Fibroblast of lung (primary cell): ENCODE results near the gene FLRT2. TPM values are rescaled to one million over a fixed set of nuclear protein-coding genes. Genes with fewer than 3 reads are reported as not detected.

Experiments
- DNase-seq, 2 donors: peaks; one replicate each; pipeline versions ENCODE4 v3.0.0 to v3.0.0-alpha.2; 2010; ENCODE audit warnings: low read depth in 2 of 2
- H2AFZ ChIP-seq: 2 replicates; pipeline ENCODE4 v1.5.1; 2012; ENCODE audit warnings: low read length, control low read depth, inconsistent platforms
- H3K27ac ChIP-seq: 2 replicates; pipeline ENCODE4 v1.5.1; 2011; ENCODE audit warnings: low read length, control low read depth; ENCODE audit not compliant: insufficient read depth
- H3K27me3 ChIP-seq: 2 replicates; pipeline ENCODE4 v1.5.1; 2011; ENCODE audit warnings: mild to moderate bottlenecking, low read length; ENCODE audit not compliant: control insufficient read depth, insufficient read depth
- H3K36me3 ChIP-seq: 2 replicates; pipeline ENCODE4 v1.5.1; 2011; ENCODE audit warnings: low read length; ENCODE audit not compliant: control insufficient read depth, insufficient read depth
- H3K4me1 ChIP-seq: 2 replicates; pipeline ENCODE4 v1.5.1; 2011; ENCODE audit warnings: low read length; ENCODE audit not compliant: control insufficient read depth, insufficient read depth; ENCODE audit errors: extremely low read depth
- H3K4me2 ChIP-seq: 2 replicates; pipeline ENCODE4 v1.5.1; 2011; ENCODE audit warnings: low read length, control low read depth; ENCODE audit not compliant: insufficient read depth; ENCODE audit errors: extremely low read depth
- H3K4me3 ChIP-seq, 4 experiments: fragments of 200-600 bp in 1 of 4; sonication (generic) in 1 of 4; replicated peaks in 1 of 4; 2 replicates each; pipeline ENCODE4 v1.5.1; 2011 to 2016; ENCODE audit warnings: low read length in 4 of 4, low read depth in 3 of 4, mild to moderate bottlenecking in 3 of 4, control low read depth in 2 of 4, inconsistent platforms in 1 of 4, mixed read lengths in 1 of 4; ENCODE audit not compliant: insufficient read depth in 1 of 4; ENCODE audit errors: control extremely low read depth in 1 of 4
- H3K79me2 ChIP-seq: 2 replicates; pipeline ENCODE4 v1.5.1; 2012; ENCODE audit warnings: mild to moderate bottlenecking, low read length, inconsistent platforms; ENCODE audit not compliant: control insufficient read depth, insufficient read depth
- H3K9ac ChIP-seq: 2 replicates; pipeline ENCODE4 v1.5.1; 2011; ENCODE audit warnings: mild to moderate bottlenecking, low read length, control low read depth; ENCODE audit not compliant: insufficient read depth
- H3K9me3 ChIP-seq: 2 replicates; pipeline ENCODE4 v1.5.1; 2012; ENCODE audit warnings: low read depth, low read length; ENCODE audit not compliant: control insufficient read depth, insufficient read depth
- H4K20me1 ChIP-seq: 2 replicates; pipeline ENCODE4 v1.5.1; 2011; ENCODE audit warnings: low read length; ENCODE audit not compliant: control insufficient read depth, insufficient read depth; ENCODE audit errors: extremely low read depth
- EZH2 ChIP-seq: IDR thresholded peaks from 2 replicates; pipeline ENCODE4 v1.5.1; 2012; ENCODE audit warnings: low read length, control low read depth, mild to moderate bottlenecking; ENCODE audit errors: missing control alignments
- polyA plus RNA-seq, 2 donors: library from polyadenylated mRNA; depleted of rRNA in 1 of 2; stranded (reverse) in 1 of 2; unstranded in 1 of 2; fragments of >200 nt; gene quantifications; 2 replicates each; pipeline ENCODE4 v1.2.1, GENCODE V29; 2011 to 2012; ENCODE audit warnings: missing spikeins in 1 of 2
- total RNA-seq: library from RNA; depleted of rRNA; stranded (reverse); fragments of >200 nt; gene quantifications from 2 replicates; pipeline ENCODE4 v1.2.1, GENCODE V29; 2014
- TF ChIP-seq, protein P1 (sequence below), 2 donors: IDR thresholded peaks in 1 of 2; conservative IDR thresholded peaks in 1 of 2; 1 replicate in 1 of 2; 2 replicates in 1 of 2; pipeline ENCODE4 v1.5.1; 2011 to 2012; ENCODE audit warnings: low read length in 2 of 2, control low read depth in 1 of 2, inconsistent platforms in 1 of 2, low read depth in 1 of 2, mild to moderate bottlenecking in 1 of 2

FLRT2 gene
- total and polyA plus RNA-seq, 2 donors (not counting 1 experiment from before 2014, with no cell fraction given) = 4.6 to 14.5 TPM

DNA sequence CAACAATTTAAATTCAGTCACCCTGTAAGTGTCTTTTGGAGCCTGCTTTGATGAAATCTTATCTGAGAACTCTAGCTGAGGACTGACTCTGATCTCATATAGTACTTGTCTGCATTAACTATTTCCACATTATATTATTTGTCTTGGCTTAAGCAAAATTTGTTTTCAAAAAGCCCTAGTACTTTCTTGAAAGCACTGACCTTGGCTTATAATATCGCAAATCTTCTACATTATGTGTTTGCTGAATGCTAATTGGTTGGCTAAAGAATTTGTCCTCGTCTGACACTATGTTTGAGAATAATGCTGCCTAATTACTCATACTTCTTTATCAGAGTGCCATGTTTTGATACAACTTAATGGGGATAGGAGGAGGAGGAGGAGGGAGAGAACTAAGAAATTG lies 46.9 kb upstream of the FLRT2 start:
- H3K4me3 ChIP-seq = no peak overlapping the region
- no peaks in the 10 kb centered on the region for H4K20me1 ChIP-seq
- H3K79me2 ChIP-seq = no peaks in the 10 kb centered on the region
- H3K4me1 ChIP-seq = no peaks in the 10 kb centered on the region
- H3K27ac ChIP-seq = no peak overlapping the region
- TF ChIP-seq EZH2 = no peak
- TF ChIP-seq, protein P1, sequence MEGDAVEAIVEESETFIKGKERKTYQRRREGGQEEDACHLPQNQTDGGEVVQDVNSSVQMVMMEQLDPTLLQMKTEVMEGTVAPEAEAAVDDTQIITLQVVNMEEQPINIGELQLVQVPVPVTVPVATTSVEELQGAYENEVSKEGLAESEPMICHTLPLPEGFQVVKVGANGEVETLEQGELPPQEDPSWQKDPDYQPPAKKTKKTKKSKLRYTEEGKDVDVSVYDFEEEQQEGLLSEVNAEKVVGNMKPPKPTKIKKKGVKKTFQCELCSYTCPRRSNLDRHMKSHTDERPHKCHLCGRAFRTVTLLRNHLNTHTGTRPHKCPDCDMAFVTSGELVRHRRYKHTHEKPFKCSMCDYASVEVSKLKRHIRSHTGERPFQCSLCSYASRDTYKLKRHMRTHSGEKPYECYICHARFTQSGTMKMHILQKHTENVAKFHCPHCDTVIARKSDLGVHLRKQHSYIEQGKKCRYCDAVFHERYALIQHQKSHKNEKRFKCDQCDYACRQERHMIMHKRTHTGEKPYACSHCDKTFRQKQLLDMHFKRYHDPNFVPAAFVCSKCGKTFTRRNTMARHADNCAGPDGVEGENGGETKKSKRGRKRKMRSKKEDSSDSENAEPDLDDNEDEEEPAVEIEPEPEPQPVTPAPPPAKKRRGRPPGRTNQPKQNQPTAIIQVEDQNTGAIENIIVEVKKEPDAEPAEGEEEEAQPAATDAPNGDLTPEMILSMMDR (conservative IDR thresholded peaks at IDR 0.05 in 1 of 2, IDR thresholded peaks at IDR 0.05 in 1 of 2; ENCODE audit: low read depth in 1 of 2, low read length in 2 of 2) = no peak
- no peak overlapping the region for H2AFZ ChIP-seq
- peak in 1 of 2 donors; percentile 48 for DNase-seq
- no peak overlapping the region for H3K4me2 ChIP-seq
- H3K36me3 ChIP-seq = no peaks in the 10 kb centered on the region
- H3K9ac ChIP-seq = no peak overlapping the region
- H3K9me3 ChIP-seq = no peaks in the 10 kb centered on the region
- no peaks in the 10 kb centered on the region for H3K27me3 ChIP-seq

DNA sequence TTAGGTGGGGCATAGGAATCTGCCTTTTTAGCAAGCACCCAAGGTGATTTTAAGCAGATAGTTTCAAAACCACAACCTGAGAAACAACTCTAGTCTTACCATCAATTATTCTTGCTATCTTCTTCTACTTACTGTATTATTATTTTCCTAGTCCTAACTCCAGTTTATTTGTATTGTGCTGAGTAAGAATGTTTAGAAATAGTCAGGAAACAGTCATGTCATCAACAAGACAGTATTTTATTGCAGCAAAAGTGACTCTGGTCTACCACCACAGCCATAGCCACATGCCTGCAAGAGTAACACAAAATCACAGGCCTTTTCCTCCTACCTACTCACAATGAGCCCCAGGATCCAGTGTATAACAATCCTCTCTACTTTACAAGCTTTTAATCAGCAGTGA lies 46.3 kb upstream of the FLRT2 start:
- Histone ChIP-seq H3K9ac (no peak overlapping the region), H3K27ac (no peak overlapping the region), H3K4me3 (no peak overlapping the region), H3K27me3 (no peaks in the 10 kb centered on the region), H3K4me1 (no peaks in the 10 kb centered on the region), H3K9me3 (no peaks in the 10 kb centered on the region), H3K79me2 (no peaks in the 10 kb centered on the region), H3K36me3 (no peaks in the 10 kb centered on the region), H3K4me2 (no peak overlapping the region), H2AFZ (no peak overlapping the region), H4K20me1 (no peaks in the 10 kb centered on the region)
- TF ChIP-seq, protein P1 (conservative IDR thresholded peaks at IDR 0.05 in 1 of 2, IDR thresholded peaks at IDR 0.05 in 1 of 2; ENCODE audit: low read depth in 1 of 2, low read length in 2 of 2) = no peak
- TF ChIP-seq EZH2 = no peak
- no peak for DNase-seq

DNA sequence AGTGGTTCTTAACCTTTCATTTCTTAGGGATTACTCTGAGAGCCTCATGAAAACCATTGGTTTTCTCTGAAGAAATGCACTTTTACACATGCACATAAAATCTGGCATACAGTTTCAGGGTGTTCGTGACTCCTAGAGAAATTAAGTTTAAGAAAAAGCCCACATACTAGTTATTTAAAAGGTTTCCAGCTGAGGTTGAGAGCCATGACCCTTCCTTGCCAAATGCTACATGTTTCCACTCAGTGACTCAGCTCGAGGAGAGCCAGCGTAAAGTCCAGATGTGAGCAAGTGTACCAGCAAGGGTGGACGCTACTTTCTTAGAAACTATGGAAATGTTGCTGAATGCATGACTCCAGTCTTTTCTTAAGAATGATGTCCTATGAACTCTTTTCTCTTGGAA lies 42.7 kb upstream of the FLRT2 start:
- no peak overlapping the region for H3K27ac ChIP-seq
- no peaks in the 10 kb centered on the region for H3K9me3 ChIP-seq
- no peak overlapping the region for H3K4me2 ChIP-seq
- H3K4me1 ChIP-seq = no peaks in the 10 kb centered on the region
- no peaks in the 10 kb centered on the region for H3K27me3 ChIP-seq
- DNase-seq = peak; percentile 66 to 72
- H3K36me3 ChIP-seq = no peaks in the 10 kb centered on the region
- H3K9ac ChIP-seq = no peak overlapping the region
- H4K20me1 ChIP-seq = no peaks in the 10 kb centered on the region
- no peak overlapping the region for H3K4me3 ChIP-seq
- no peak for TF ChIP-seq EZH2
- TF ChIP-seq, protein P1 (conservative IDR thresholded peaks at IDR 0.05 in 1 of 2, IDR thresholded peaks at IDR 0.05 in 1 of 2; ENCODE audit: low read depth in 1 of 2, low read length in 2 of 2) = no peak
- H2AFZ ChIP-seq = no peak overlapping the region
- no peaks in the 10 kb centered on the region for H3K79me2 ChIP-seq
